Natural killer cell (primary cell): ENCODE measurements around the gene MAPKAPK2. TPM values are rescaled to one million over a fixed set of nuclear protein-coding genes. Genes with fewer than 3 reads are reported as not detected.

ENCODE experiments used
- ATAC-seq, 3 donors: fragments of 150-1000 bp in 2 of 3; fragments of 200-7000 bp in 1 of 3; cut with Tn5 transposase; 1 replicate in 1 of 3; 2 replicates in 2 of 3; pipeline ENCODE4 v1.10.0; 2021; ENCODE audit warnings: mild to moderate bottlenecking in 2 of 3, moderate library complexity in 2 of 3
- DNase-seq, 2 donors: peaks; one replicate each; pipeline versions ENCODE4 v3.0.0 to v3.0.0-alpha.2; 2013 to 2021; ENCODE audit warnings: mixed read lengths in 1 of 2
- H3K27ac ChIP-seq: one replicate; pipeline ENCODE4 v1.5.1; 2013; ENCODE audit warnings: mild to moderate bottlenecking, low read length
- H3K27me3 ChIP-seq: one replicate; pipeline ENCODE4 v1.6.1; 2013; ENCODE audit warnings: low read length; ENCODE audit not compliant: control insufficient read depth, insufficient read depth
- H3K36me3 ChIP-seq: one replicate; pipeline ENCODE4 v1.6.1; 2013; ENCODE audit warnings: low read length; ENCODE audit not compliant: control insufficient read depth, insufficient read depth
- H3K4me1 ChIP-seq: one replicate; pipeline ENCODE4 v1.6.1; 2013; ENCODE audit warnings: low read length; ENCODE audit not compliant: control insufficient read depth, insufficient read depth
- H3K4me3 ChIP-seq: one replicate; pipeline ENCODE4 v1.5.1; 2013; ENCODE audit warnings: low read length
- H3K9me3 ChIP-seq: one replicate; pipeline ENCODE4 v1.6.1; 2013; ENCODE audit warnings: low read length; ENCODE audit not compliant: control insufficient read depth, insufficient read depth
- H3K27ac Mint-ChIP-seq, 2 donors: one replicate each; pipeline ENCODE4 v1.8.0; 2022; ENCODE audit warnings: mild to moderate bottlenecking in 2 of 2, mixed read lengths in 2 of 2, moderate library complexity in 1 of 2
- H3K27me3 Mint-ChIP-seq, 2 donors: one replicate each; pipeline ENCODE4 v1.8.0; 2022; ENCODE audit warnings: low read depth in 2 of 2, mixed read lengths in 2 of 2
- H3K36me3 Mint-ChIP-seq: one replicate; pipeline ENCODE4 v1.8.0; 2022; ENCODE audit warnings: mixed read lengths
- H3K4me1 Mint-ChIP-seq, 2 donors: one replicate each; pipeline ENCODE4 v1.8.0; 2022; ENCODE audit warnings: mixed read lengths in 2 of 2
- H3K4me3 Mint-ChIP-seq: one replicate; pipeline ENCODE4 v1.8.0; 2022; ENCODE audit warnings: mild to moderate bottlenecking, moderate library complexity, mixed read lengths
- H3K9me3 Mint-ChIP-seq, 2 donors: one replicate each; pipeline ENCODE4 v1.8.0; 2022; ENCODE audit warnings: mixed read lengths in 2 of 2
- WGBS: methylation state at CpG from one replicate; pipeline ENCODE4 v1.1.7; 2013; ENCODE audit warnings: missing lambda C conversion rate; ENCODE audit not compliant: insufficient coverage; 5-methylcytosine and 5-hydroxymethylcytosine counted together
- intact Hi-C: fragments of 100-400 bp; cut with micrococcal nuclease; formaldehyde crosslinking; loops from one replicate; pipeline ENCODE4 v1.14.2; 2022
- total RNA-seq, 4 donors: library from RNA; stranded (reverse); fragments of 120-200 nt in 1 of 4; gene quantifications; one replicate each; pipeline versions ENCODE4 v1.2.3 to v1.2.4, GENCODE V29; 2013 to 2022
- TF ChIP-seq, protein P1 (sequence below): fragments of 200-600 bp; IDR thresholded peaks from one replicate; pipeline ENCODE4 v1.8.0; 2022; ENCODE audit warnings: antibody characterized with exemption

The MAPKAPK2 gene
- total RNA-seq, 3 donors from 2014 or later (not counting 1 experiment from before 2014, with no cell fraction given), result 137 to 197 (median 178) TPM

DNA sequence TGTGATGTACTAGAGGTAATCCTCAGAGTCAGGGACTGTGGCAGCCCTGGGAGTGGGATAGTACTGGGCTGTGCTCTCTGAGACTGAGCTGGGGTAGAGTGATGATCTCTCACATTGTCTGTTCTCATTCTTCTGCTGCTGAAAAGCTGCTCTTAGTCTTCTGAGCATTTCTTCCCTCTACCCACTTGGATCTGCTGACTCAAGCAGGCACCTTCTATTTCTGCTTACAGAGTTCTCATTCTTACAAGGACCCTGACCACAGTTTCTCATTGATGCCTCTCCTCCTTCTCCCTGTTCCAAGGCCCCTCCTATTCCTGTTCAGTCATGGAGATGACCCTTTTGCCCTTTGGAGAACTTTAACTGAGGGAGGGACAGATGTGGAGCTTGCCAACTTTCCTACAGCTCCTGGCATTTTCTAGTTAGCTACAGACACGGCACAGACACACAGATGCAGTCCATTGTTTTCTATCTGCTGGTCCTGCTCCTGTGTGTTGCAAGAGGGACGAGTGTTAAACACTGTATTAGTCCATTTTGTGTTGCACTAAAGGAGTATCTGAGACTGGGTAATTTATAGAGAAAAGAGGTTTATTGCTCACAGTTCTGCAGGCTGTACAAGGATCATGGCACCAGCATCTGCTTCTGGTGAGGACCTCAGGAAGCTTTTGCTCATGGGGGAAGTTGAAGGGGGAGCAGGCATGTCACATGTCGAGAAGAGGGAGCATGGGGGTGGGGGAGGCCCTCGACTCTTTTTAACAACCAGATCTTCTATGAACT lies 12.3 kb downstream of the MAPKAPK2 start:
- Mint-ChIP-seq H3K4me1 (peaks cover 93% of the 10 kb centered on the region in 2 donors), H3K4me3 (no peak overlapping the region), H3K9me3 (no peaks in the 10 kb centered on the region), H3K27me3 (no peaks in the 10 kb centered on the region), H3K36me3 (no peaks in the 10 kb centered on the region), H3K27ac (peak overlapping the region; percentile 18 to 35)
- Histone ChIP-seq H3K9me3 (no peaks in the 10 kb centered on the region), H3K4me3 (no peak overlapping the region), H3K27ac (no peak overlapping the region), H3K4me1 (peaks cover 61% of the 10 kb centered on the region), H3K27me3 (no peaks in the 10 kb centered on the region), H3K36me3 (peaks cover 6% of the 10 kb centered on the region)
- no peak for DNase-seq
- intact Hi-C loops, result no loop called here
- TF ChIP-seq, protein P1, sequence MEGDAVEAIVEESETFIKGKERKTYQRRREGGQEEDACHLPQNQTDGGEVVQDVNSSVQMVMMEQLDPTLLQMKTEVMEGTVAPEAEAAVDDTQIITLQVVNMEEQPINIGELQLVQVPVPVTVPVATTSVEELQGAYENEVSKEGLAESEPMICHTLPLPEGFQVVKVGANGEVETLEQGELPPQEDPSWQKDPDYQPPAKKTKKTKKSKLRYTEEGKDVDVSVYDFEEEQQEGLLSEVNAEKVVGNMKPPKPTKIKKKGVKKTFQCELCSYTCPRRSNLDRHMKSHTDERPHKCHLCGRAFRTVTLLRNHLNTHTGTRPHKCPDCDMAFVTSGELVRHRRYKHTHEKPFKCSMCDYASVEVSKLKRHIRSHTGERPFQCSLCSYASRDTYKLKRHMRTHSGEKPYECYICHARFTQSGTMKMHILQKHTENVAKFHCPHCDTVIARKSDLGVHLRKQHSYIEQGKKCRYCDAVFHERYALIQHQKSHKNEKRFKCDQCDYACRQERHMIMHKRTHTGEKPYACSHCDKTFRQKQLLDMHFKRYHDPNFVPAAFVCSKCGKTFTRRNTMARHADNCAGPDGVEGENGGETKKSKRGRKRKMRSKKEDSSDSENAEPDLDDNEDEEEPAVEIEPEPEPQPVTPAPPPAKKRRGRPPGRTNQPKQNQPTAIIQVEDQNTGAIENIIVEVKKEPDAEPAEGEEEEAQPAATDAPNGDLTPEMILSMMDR, result no peak
- no peak for ATAC-seq
- 94% methylated on average over 4 of the region's 4 CpGs for WGBS

DNA sequence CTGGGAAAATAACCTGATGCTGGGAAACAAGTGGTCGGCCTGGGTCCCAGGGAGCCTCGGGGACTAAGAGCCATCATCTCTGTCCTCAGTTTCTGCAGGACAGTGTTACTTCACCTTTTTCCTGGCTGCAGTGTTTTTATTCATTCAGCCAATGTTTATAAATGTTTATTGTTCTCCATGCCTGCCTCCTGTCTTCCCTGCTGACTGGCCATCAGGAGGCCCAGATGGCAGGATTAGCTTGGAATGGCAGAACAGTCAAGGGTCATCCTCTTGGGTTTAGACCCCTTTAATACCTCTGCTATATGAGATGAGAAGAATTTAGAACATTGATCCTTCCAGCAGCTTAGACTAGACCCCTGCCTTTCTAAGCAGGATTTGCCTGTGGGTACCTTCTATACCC lies 13.3 kb downstream of the MAPKAPK2 start:
- no peaks in the 10 kb centered on the region for H3K36me3 Mint-ChIP-seq
- H3K27me3 Mint-ChIP-seq, result no peaks in the 10 kb centered on the region

DNA sequence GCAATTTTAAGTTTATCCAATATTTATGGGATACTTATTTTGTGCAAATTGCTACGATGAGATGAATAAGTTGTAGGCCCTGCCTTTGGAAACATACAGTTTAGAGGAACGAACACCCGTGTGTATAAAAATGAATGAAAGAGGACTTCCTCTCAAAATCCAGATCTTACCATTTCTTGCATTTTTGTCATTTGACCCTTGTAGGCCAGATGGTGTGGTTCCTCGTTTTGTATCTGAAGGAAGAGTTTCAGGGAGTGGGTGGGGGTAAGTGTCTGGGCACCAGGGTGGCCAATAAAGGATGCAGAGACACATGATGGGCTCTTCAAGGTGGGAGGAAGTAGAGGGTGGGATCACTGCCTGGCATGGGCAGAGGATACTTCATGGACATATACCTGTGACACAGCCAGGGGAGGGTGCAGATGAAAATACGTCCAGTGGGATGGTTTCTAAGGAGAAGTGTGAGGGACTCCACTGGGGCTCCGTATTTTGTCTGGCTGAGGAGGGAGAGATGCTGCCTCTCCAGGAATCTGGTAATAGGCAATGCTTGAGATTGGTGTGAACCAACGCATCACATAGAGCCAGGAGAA lies 14.4 kb downstream of the MAPKAPK2 start:
- Mint-ChIP-seq H3K27me3 (no peaks in the 10 kb centered on the region), H3K4me1 (peaks cover 90% of the 10 kb centered on the region in 2 donors), H3K36me3 (no peaks in the 10 kb centered on the region), H3K9me3 (no peaks in the 10 kb centered on the region), H3K4me3 (peak overlapping the region; percentile 4), H3K27ac (peak overlapping the region; percentile 50 to 70)
- WGBS, result 79% methylated on average over 6 of the region's 7 CpGs
- H3K27me3 ChIP-seq, result no peaks in the 10 kb centered on the region
- no peak overlapping the region for H3K27ac ChIP-seq
- TF ChIP-seq, protein P1, result no peak
- no peak overlapping the region for H3K4me3 ChIP-seq
- no peaks in the 10 kb centered on the region for H3K9me3 ChIP-seq
- intact Hi-C loops, result no loop called here
- H3K36me3 ChIP-seq, result peaks cover 6% of the 10 kb centered on the region
- DNase-seq, result no peak
- ATAC-seq, result no peak
- H3K4me1 ChIP-seq, result peaks cover 56% of the 10 kb centered on the region

More for the DNA sequence above, 13.3 kb downstream of the MAPKAPK2 start:
- H3K9me3 ChIP-seq, result no peaks in the 10 kb centered on the region
- 90% methylated on average over 2 of the region's 2 CpGs for WGBS
- peak overlapping the region in 1 of 2 donors; percentile 48 for H3K27ac Mint-ChIP-seq
- TF ChIP-seq, protein P1, result no peak
- no peak overlapping the region for H3K4me3 Mint-ChIP-seq
- H3K4me1 Mint-ChIP-seq, result peaks cover 90% of the 10 kb centered on the region in 2 donors
- H3K27ac ChIP-seq, result no peak overlapping the region
- ATAC-seq (no peak), DNase-seq (no peak)
- H3K27me3 ChIP-seq, result no peaks in the 10 kb centered on the region
- H3K36me3 ChIP-seq, result peaks cover 6% of the 10 kb centered on the region
- peaks cover 56% of the 10 kb centered on the region for H3K4me1 ChIP-seq
- intact Hi-C loops, result no loop called here
- no peaks in the 10 kb centered on the region for H3K9me3 Mint-ChIP-seq
- no peak overlapping the region for H3K4me3 ChIP-seq
